Keratinocyte (primary cell): Measurements from ENCODE around the gene MYH10. TPM values are rescaled to one million over a fixed set of nuclear protein-coding genes. Genes with fewer than 3 reads are reported as not detected.

Experiments
- DNase-seq: peaks from one replicate; pipeline ENCODE4 v3.0.0-alpha.2; 2011; ENCODE audit warnings: low read depth, missing footprints, low spot score
- FAIRE-seq: peaks from 2 replicates; lab custom pipeline; 2011; peaks lifted over from hg19 to GRCh38; lab: Jason Lieb, UNC
- H2AFZ ChIP-seq: 2 replicates; pipeline ENCODE4 v1.6.0; 2012; ENCODE audit warnings: low read length, control low read depth, inconsistent platforms; ENCODE audit not compliant: control insufficient read depth
- H3K27ac ChIP-seq: 2 replicates; pipeline ENCODE4 v1.5.1; 2011; ENCODE audit warnings: low read length; ENCODE audit not compliant: control insufficient read depth, insufficient read depth
- H3K27me3 ChIP-seq: 3 replicates; pipeline ENCODE4 v1.6.0; 2011; ENCODE audit warnings: low read length; ENCODE audit not compliant: control insufficient read depth, insufficient read depth; ENCODE audit errors: extremely low read depth
- H3K36me3 ChIP-seq, 2 experiments: 2 replicates in 1 of 2; 3 replicates in 1 of 2; pipeline ENCODE4 v1.5.1; 2011; ENCODE audit warnings: low read length in 2 of 2, mild to moderate bottlenecking in 1 of 2; ENCODE audit not compliant: control insufficient read depth in 2 of 2, insufficient read depth in 2 of 2; ENCODE audit errors: extremely low read depth in 1 of 2
- H3K4me1 ChIP-seq: 3 replicates; pipeline ENCODE4 v1.5.1; 2011; ENCODE audit warnings: low read length; ENCODE audit not compliant: control insufficient read depth, insufficient read depth; ENCODE audit errors: extremely low read depth
- H3K4me2 ChIP-seq: 3 replicates; pipeline ENCODE4 v1.6.0; 2011; ENCODE audit warnings: low read depth, low read length; ENCODE audit not compliant: control insufficient read depth, insufficient read depth; ENCODE audit errors: extremely low read depth
- H3K4me3 ChIP-seq, 3 experiments: fragments of 200-600 bp in 1 of 3; sonication (generic) in 1 of 3; 2 replicates in 2 of 3; 3 replicates in 1 of 3; pipeline ENCODE4 v1.5.1; 2011 to 2016; ENCODE audit warnings: low read length in 3 of 3, mild to moderate bottlenecking in 3 of 3, control low read depth in 2 of 3, inconsistent platforms in 1 of 3, low read depth in 1 of 3, mixed read lengths in 1 of 3, mixed run types in 1 of 3, moderate library complexity in 1 of 3; ENCODE audit not compliant: control insufficient read depth in 2 of 3, insufficient read depth in 2 of 3; ENCODE audit errors: extremely low read depth in 1 of 3
- H3K79me2 ChIP-seq: 2 replicates; pipeline ENCODE4 v1.6.0; 2012; ENCODE audit warnings: low read length; ENCODE audit not compliant: control insufficient read depth, insufficient read depth
- H3K9ac ChIP-seq: 3 replicates; pipeline ENCODE4 v1.6.0; 2011; ENCODE audit warnings: low read length; ENCODE audit not compliant: control insufficient read depth, insufficient read depth; ENCODE audit errors: extremely low read depth
- H3K9me1 ChIP-seq: 3 replicates; pipeline ENCODE4 v1.6.0; 2011; ENCODE audit warnings: low read length; ENCODE audit not compliant: control insufficient read depth, insufficient read depth; ENCODE audit errors: extremely low read depth
- H3K9me3 ChIP-seq: 2 replicates; pipeline ENCODE4 v1.5.1; 2012; ENCODE audit warnings: low read depth, low read length; ENCODE audit not compliant: control insufficient read depth
- H4K20me1 ChIP-seq: 3 replicates; pipeline ENCODE4 v1.6.0; 2011; ENCODE audit warnings: low read length; ENCODE audit not compliant: control insufficient read depth, insufficient read depth; ENCODE audit errors: extremely low read depth
- EZH2 ChIP-seq: IDR thresholded peaks from one replicate; pipeline ENCODE4 v1.6.1; 2012; ENCODE audit warnings: inconsistent platforms, mild to moderate bottlenecking, low read length, moderate library complexity
- dilution Hi-C: fragments of 300-500 bp; cut with MboI; formaldehyde crosslinking; loops from one replicate; pipeline ENCODE4 v1.7.0; 2020; ENCODE audit warnings: low sequenced_read_pairs; ENCODE audit not compliant: extremely low pct_ligation_motif_present
- polyA plus RNA-seq, 5 experiments: library from polyadenylated mRNA; depleted of rRNA in 3 of 5; stranded (reverse) in 3 of 5; stranded (forward) in 1 of 5; unstranded in 1 of 5; fragments of >200 nt; gene quantifications; 1 replicate in 1 of 5; 2 replicates in 3 of 5; 3 replicates in 1 of 5; pipeline versions ENCODE4 v1.2.1 to v1.2.3, GENCODE V29; 2011 to 2012; ENCODE audit warnings: missing spikeins in 2 of 5, low read depth in 1 of 5, low replicate concordance in 1 of 5
- TF ChIP-seq, protein P1 (sequence below), 3 experiments: IDR thresholded peaks in 1 of 3; conservative IDR thresholded peaks in 1 of 3; optimal IDR thresholded peaks in 1 of 3; 2 replicates in 2 of 3; 3 replicates in 1 of 3; pipeline versions ENCODE3 to v1.5.1; 2011; ENCODE audit warnings: low read length in 3 of 3, mild to moderate bottlenecking in 3 of 3, moderate library complexity in 2 of 3, control low read depth in 1 of 3, inconsistent platforms in 1 of 3; ENCODE audit not compliant: insufficient read depth in 2 of 3; ENCODE audit errors: extremely low read depth in 1 of 3

MYH10 gene
- polyA plus RNA-seq, 1 donor (not counting 4 experiments of a cell fraction or from before 2014, with no cell fraction given) = 21.2 TPM

DNA sequence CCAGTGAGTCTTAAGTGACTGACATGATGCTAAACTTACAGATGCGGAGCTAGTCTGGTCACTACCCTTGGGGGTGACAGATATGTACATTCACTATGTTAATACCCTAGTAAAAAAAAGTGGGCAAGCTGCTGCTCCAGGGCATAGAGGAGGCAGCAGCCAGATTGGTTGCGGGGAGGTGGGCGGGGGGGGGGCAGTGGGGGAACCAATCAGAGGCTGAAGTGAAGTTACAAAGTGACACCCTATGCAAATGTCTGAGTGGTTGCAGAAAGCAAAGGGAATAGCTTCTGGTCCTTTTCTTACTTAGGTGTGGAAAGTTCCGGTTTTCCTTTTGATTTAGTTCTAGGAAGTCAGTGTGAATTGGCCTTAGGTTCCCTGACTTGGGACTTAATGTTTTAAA is 182.7 kb downstream of the MYH10 start:
- Histone ChIP-seq H3K27ac (no peak overlapping the region), H3K4me2 (no peak overlapping the region), H2AFZ (no peak overlapping the region), H4K20me1 (peaks cover 4% of the 10 kb centered on the region), H3K36me3 (peaks cover 28 to 51% of the 10 kb centered on the region in 2 experiments), H3K4me3 (no peak overlapping the region), H3K4me1 (peaks cover 3% of the 10 kb centered on the region), H3K9me3 (no peaks in the 10 kb centered on the region), H3K9me1 (no peaks in the 10 kb centered on the region), H3K27me3 (no peaks in the 10 kb centered on the region), H3K79me2 (peaks cover 36% of the 10 kb centered on the region), H3K9ac (no peak overlapping the region)
- FAIRE-seq (no peak), DNase-seq (no peak)
- dilution Hi-C loops = no loop called here
- TF ChIP-seq EZH2 = no peak
- TF ChIP-seq, protein P1, sequence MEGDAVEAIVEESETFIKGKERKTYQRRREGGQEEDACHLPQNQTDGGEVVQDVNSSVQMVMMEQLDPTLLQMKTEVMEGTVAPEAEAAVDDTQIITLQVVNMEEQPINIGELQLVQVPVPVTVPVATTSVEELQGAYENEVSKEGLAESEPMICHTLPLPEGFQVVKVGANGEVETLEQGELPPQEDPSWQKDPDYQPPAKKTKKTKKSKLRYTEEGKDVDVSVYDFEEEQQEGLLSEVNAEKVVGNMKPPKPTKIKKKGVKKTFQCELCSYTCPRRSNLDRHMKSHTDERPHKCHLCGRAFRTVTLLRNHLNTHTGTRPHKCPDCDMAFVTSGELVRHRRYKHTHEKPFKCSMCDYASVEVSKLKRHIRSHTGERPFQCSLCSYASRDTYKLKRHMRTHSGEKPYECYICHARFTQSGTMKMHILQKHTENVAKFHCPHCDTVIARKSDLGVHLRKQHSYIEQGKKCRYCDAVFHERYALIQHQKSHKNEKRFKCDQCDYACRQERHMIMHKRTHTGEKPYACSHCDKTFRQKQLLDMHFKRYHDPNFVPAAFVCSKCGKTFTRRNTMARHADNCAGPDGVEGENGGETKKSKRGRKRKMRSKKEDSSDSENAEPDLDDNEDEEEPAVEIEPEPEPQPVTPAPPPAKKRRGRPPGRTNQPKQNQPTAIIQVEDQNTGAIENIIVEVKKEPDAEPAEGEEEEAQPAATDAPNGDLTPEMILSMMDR (optimal IDR thresholded peaks at IDR 0.05 in 1 of 3, IDR thresholded peaks at IDR 0.05 in 1 of 3, conservative IDR thresholded peaks at IDR 0.05 in 1 of 3; ENCODE audit: extremely low read depth in 1 of 3, insufficient read depth in 2 of 3, low read length in 3 of 3) = no peak

DNA sequence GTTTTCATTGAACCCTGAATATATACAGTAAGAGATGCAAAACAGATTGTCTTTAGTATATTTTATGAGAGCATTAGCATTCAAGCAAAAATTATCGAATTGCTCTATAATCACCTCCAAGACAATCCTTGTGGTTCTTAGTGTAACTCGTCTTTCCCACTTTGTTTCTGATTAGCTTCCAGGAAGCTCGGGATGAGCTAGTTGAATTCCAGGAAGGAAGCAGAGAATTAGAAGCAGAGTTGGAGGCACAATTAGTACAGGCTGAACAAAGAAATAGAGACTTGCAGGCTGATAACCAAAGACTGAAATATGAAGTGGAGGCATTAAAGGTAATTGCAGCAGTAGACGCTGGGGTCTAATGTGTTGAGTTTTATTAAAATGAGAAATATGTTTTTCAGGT is 185.0 kb downstream of the MYH10 start:
- Histone ChIP-seq H3K79me2 (peaks cover 53% of the 10 kb centered on the region), H3K9ac (no peak overlapping the region), H3K4me2 (no peak overlapping the region), H2AFZ (no peak overlapping the region), H3K27me3 (no peaks in the 10 kb centered on the region), H3K27ac (no peak overlapping the region), H3K9me3 (no peaks in the 10 kb centered on the region), H3K9me1 (peaks cover 2% of the 10 kb centered on the region), H3K4me1 (peaks cover 3% of the 10 kb centered on the region), H4K20me1 (peaks cover 8% of the 10 kb centered on the region), H3K4me3 (no peak overlapping the region), H3K36me3 (peaks cover 16 to 36% of the 10 kb centered on the region in 2 experiments)
- no peak for TF ChIP-seq EZH2
- TF ChIP-seq, protein P1 (optimal IDR thresholded peaks at IDR 0.05 in 1 of 3, IDR thresholded peaks at IDR 0.05 in 1 of 3, conservative IDR thresholded peaks at IDR 0.05 in 1 of 3; ENCODE audit: extremely low read depth in 1 of 3, insufficient read depth in 2 of 3, low read length in 3 of 3) = no peak
- dilution Hi-C loops = no loop called here
- FAIRE-seq = no peak
- no peak for DNase-seq
